HG03135 (cell line): ENCODE data around the gene SNCAIP.

Experiments used
- ATAC-seq: cut with Tn5 transposase; IDR thresholded peaks from one replicate; pipeline ENCODE4 v1.9.1; 2021; ENCODE audit warnings: mild to moderate bottlenecking, moderate library complexity; ENCODE audit not compliant: unreplicated experiment

Gene SNCAIP

DNA sequence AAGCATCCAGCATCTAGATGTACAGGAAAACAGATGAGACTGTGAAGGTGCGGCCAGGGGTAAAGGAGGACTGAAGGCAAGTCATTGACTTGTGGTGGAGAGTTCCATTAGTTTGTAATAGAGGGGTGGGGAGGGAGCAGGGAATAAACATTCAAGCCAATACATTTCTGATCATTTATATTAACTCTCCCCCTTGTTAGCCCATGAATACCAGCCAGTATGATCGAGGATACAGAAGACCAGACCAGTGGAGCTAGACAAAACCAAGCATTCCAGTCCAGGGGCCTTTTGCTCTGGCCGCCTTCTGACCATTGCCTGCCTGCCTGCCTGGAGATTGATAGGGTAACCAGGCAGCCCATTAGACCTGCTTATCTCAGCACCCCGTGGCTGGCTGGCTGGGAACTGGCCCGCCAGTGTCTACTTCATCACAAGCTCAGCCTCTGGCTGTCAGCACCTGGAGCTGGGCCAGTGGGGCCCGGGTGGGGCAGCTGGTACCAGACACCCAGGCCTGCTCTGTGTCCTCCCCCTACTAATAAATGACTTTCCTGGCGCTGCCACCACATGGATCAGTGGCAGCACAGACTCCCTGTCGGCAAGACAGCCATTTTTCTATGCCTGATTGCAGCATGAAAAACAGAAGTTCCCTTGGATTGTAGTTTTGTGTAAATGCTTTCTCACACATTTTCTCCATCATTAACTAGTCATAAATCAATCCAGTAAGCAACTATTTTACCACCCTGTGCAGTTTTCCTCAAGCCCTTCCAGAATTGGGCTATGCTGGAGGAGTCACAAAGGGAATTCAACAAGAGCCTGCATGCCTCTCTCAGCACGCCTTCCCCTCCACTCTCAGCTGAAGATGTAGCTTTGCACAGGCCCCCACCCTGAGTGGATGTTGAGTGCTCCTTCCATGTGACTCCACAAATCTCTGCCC is 181.3 kb downstream of the SNCAIP start:
- ATAC-seq, result no peak

- ATAC-seq, result no peak
Measured at GRCh38 chr5:122494109-122494508, 182.1 kb downstream of the SNCAIP start.

DNA sequence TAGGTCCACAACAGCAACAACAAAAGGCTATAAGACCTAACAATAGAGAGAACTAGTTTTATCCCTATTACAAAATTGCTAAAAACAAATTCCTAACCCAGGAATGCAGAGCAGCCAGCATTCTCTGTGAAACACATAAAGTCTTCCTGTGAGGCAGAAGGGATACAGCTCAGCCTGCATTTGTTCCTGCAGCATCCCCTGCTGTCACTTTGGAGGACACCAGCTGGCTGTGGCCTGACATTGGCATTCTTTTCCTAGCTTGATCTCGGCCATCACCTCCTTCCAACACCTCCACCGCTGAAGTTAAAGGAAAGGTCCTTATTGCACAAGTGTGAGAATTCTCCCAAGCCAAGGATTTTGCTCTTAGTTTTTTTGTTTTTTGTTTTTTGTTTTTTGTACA is 186.1 kb downstream of the SNCAIP start:
- no peak for ATAC-seq

DNA sequence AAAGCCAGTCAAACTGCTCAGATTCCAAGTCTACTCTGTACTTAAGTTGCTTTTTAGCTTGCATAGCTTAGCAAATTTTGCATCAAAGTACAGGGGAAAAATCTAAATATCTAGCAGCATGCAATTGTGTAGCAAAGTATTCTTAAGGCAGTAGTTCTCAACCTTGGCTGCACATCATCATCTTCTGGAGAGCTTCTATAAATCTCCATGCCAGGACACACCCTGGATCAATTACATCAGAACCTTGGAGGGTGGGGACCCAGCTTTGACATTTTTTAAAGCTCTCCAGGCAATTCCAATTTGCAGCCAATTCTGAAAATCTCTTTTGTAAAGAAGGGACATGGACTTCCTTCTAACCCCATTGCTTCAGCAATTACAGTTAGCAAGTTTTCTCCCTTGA is 187.5 kb downstream of the SNCAIP start:
- no peak for ATAC-seq

GRCh38 chr5:122500245-122501088 is 188.4 kb downstream of the SNCAIP start:
- no peak for ATAC-seq

- ATAC-seq, result no peak
Measured at GRCh38 chr5:122501089-122501435, 189.0 kb downstream of the SNCAIP start.

- no peak for ATAC-seq
Measured at GRCh38 chr5:122507045-122507444, 195.0 kb downstream of the SNCAIP start.

GRCh38 chr5:122507581-122507980 is 195.5 kb downstream of the SNCAIP start:
- no peak for ATAC-seq

GRCh38 chr5:122508623-122509022 is 196.6 kb downstream of the SNCAIP start:
- no peak for ATAC-seq
